Measurements from ENCODE around the gene PCDHB16. TPM values are rescaled to one million over a fixed set of nuclear protein-coding genes. Genes with fewer than 3 reads are reported as not detected.
A peak's percentile ranks its signal among the peaks of the same experiment; 100 is the strongest.
"Not testable (repeated sequence)": the region's sequence is repeated elsewhere in the genome, so short reads cannot be mapped to it uniquely, and the experiment has no call there.

Gene PCDHB16
- total RNA-seq, 1 donor from 2014 or later, result 6.1 TPM

- H3K9me3 Mint-ChIP-seq (ENCODE audit: low read depth), result peaks cover 68% of the 10 kb centered on the region
- not testable (repeated sequence) for H3K4me3 Mint-ChIP-seq (ENCODE audit: unreplicated experiment); H3K4me1 Mint-ChIP-seq (ENCODE audit: low read depth); H3K27me3 Mint-ChIP-seq (ENCODE audit: low read depth); DNase-seq (ENCODE audit: low spot score); H3K27ac Mint-ChIP-seq (ENCODE audit: unreplicated experiment)
- peaks cover 22% of the 10 kb centered on the region for H3K36me3 Mint-ChIP-seq (ENCODE audit: low read depth)
Measured at GRCh38 chr5:141216035-141216434, 33.8 kb downstream of the PCDHB16 start.

DNA sequence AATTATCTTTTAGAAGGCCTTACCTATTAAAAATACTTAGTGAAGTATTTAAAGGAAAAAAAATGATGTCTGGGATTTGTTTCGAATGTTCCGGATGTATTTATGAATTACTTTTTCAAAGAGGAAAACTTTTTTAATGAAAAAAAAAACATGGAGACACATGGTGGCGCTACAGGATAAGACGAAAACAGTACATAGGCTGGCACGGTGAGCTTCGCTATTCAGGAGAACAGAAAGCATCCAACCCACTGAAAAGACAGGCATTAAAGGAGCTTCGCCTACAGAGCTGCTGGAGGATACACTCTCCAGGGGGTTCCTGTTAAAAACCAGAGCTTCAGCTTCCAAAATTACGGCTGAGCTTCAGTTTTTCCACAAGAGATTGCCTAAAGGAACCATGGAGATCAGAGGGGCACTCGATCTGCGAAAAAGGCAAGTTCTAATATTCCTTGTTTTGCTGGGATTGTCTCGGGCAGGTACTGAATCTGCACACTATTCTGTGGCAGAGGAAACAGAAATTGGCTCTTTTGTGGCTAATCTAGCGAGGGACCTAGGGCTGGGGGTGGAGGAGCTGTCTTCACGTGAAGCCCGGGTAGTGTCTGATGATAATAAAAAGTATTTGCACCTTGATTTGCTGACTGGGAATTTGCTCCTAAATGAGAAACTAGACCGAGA lies 41.1 kb downstream of the PCDHB16 start, which contains the start of gene PCDHB14:
Gene PCDHB14, plus strand, starts transcription at position 232 of the 672 bp plus-strand sequence. Its CDS starts 163 bp downstream, at position 395.
- no peak for DNase-seq (ENCODE audit: low spot score)
- TF ChIP-seq, protein P1, sequence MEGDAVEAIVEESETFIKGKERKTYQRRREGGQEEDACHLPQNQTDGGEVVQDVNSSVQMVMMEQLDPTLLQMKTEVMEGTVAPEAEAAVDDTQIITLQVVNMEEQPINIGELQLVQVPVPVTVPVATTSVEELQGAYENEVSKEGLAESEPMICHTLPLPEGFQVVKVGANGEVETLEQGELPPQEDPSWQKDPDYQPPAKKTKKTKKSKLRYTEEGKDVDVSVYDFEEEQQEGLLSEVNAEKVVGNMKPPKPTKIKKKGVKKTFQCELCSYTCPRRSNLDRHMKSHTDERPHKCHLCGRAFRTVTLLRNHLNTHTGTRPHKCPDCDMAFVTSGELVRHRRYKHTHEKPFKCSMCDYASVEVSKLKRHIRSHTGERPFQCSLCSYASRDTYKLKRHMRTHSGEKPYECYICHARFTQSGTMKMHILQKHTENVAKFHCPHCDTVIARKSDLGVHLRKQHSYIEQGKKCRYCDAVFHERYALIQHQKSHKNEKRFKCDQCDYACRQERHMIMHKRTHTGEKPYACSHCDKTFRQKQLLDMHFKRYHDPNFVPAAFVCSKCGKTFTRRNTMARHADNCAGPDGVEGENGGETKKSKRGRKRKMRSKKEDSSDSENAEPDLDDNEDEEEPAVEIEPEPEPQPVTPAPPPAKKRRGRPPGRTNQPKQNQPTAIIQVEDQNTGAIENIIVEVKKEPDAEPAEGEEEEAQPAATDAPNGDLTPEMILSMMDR (IDR thresholded peaks at IDR 0.05), result peak; percentile 72
- H3K4me3 Mint-ChIP-seq (ENCODE audit: unreplicated experiment), result peak within 1 kb of the TSS; percentile 62
- H3K36me3 Mint-ChIP-seq (ENCODE audit: low read depth), result peaks cover 34% of the 10 kb centered on the region
- H3K4me1 Mint-ChIP-seq (ENCODE audit: low read depth), result peaks cover 7% of the 10 kb centered on the region
- peaks cover 71% of the 10 kb centered on the region for H3K9me3 Mint-ChIP-seq (ENCODE audit: low read depth)
- no peak within 1 kb of the TSS for H3K27ac Mint-ChIP-seq (ENCODE audit: unreplicated experiment)
- H3K27me3 Mint-ChIP-seq (ENCODE audit: low read depth), result no peaks in the 10 kb centered on the region

DNA sequence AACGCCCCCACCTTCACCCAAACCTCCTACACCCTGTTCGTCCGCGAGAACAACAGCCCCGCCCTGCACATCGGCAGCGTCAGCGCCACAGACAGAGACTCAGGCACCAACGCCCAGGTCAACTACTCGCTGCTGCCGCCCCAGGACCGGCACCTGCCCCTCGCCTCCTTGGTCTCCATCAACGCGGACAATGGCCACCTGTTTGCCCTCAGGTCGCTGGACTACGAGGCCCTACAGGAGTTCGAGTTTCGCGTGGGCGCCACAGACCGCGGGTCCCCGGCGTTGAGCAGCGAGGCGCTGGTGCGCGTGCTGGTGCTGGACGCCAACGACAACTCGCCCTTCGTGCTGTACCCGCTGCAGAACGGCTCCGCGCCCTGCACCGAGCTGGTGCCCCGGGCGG lies 42.7 kb downstream of the PCDHB16 start:
- not testable (repeated sequence) for H3K4me3 Mint-ChIP-seq (ENCODE audit: unreplicated experiment); H3K4me1 Mint-ChIP-seq (ENCODE audit: low read depth); H3K27ac Mint-ChIP-seq (ENCODE audit: unreplicated experiment); H3K27me3 Mint-ChIP-seq (ENCODE audit: low read depth); DNase-seq (ENCODE audit: low spot score)
- H3K36me3 Mint-ChIP-seq (ENCODE audit: low read depth), result peaks cover 25% of the 10 kb centered on the region
- peaks cover 61% of the 10 kb centered on the region for H3K9me3 Mint-ChIP-seq (ENCODE audit: low read depth)

DNA sequence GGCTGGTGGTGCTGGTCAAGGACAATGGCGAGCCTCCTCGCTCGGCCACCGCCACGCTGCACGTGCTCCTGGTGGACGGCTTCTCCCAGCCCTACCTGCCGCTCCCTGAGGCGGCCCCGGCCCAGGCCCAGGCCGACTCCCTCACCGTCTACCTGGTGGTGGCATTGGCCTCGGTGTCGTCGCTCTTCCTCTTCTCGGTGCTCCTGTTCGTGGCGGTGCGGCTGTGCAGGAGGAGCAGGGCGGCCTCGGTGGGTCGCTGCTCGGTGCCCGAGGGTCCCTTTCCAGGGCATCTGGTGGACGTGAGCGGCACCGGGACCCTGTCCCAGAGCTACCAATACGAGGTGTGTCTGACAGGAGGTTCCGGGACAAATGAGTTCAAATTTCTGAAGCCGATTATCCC lies 43.2 kb downstream of the PCDHB16 start:
- not testable (repeated sequence) for DNase-seq (ENCODE audit: low spot score); H3K4me3 Mint-ChIP-seq (ENCODE audit: unreplicated experiment); H3K27ac Mint-ChIP-seq (ENCODE audit: unreplicated experiment); H3K27me3 Mint-ChIP-seq (ENCODE audit: low read depth); H3K4me1 Mint-ChIP-seq (ENCODE audit: low read depth)
- peaks cover 25% of the 10 kb centered on the region for H3K36me3 Mint-ChIP-seq (ENCODE audit: low read depth)
- H3K9me3 Mint-ChIP-seq (ENCODE audit: low read depth), result peaks cover 59% of the 10 kb centered on the region

DNA sequence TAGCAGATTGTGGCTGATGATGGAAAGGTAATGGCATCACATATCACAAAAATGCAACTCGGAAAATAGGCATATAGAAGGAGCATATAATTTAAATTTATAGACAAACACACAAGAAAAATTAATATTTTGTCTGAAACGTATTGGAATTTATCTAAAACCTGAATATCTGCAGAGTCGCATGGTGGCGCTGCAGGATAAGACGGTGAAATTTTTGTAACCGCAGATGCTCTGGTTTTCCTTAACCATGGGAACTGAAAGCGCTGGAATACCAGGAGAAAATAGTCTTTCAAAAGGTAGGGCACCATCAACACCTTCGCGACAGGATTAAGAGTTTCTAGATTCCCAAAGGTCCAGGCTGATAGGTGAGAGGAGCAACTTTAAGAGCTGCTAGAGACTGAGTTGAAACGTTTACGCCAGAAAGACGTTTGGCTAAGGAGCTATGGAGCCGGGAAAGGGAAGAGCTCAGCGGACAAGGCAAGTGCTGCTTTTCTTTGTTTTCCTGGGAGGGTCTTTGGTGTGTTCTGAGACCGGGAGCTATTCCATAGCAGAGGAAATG lies 52.0 kb downstream of the PCDHB16 start:
- Mint-ChIP-seq H3K4me3 (ENCODE audit: unreplicated experiment) (no peak overlapping the region), H3K27ac (ENCODE audit: unreplicated experiment) (no peak overlapping the region), H3K4me1 (ENCODE audit: low read depth) (no peaks in the 10 kb centered on the region), H3K27me3 (ENCODE audit: low read depth) (no peaks in the 10 kb centered on the region), H3K9me3 (ENCODE audit: low read depth) (peaks cover 66% of the 10 kb centered on the region), H3K36me3 (ENCODE audit: low read depth) (peaks cover 24% of the 10 kb centered on the region)
- TF ChIP-seq, protein P1 (IDR thresholded peaks at IDR 0.05), result no peak
- DNase-seq (ENCODE audit: low spot score), result no peak

Other genes with a start within 250 kb of the PCDHB16 start
- 4.9 to 7.1 TPM (median 6.7 TPM) in 3 replicates for gene PCDHAC2, start 215.9 kb upstream of the PCDHB16 start, total RNA-seq
- 0.05 TPM in 1 of 3 replicates, not detected in the others for gene PCDHB1, start 131.0 kb upstream of the PCDHB16 start, total RNA-seq
- gene PCDHB2, start 87.8 kb upstream of the PCDHB16 start, total RNA-seq, result 60.5 to 90.1 TPM (median 64.5 TPM) in 3 replicates
- 5.6 to 12.1 TPM (median 5.6 TPM) in 3 replicates for gene PCDHB3, start 81.9 kb upstream of the PCDHB16 start, total RNA-seq
- gene PCDHB4, start 60.6 kb upstream of the PCDHB16 start, total RNA-seq, result 2.0 to 5.4 TPM (median 2.0 TPM) in 3 replicates
- gene PCDHB5, start 47.2 kb upstream of the PCDHB16 start, total RNA-seq, result 6.6 to 11.4 TPM (median 10.2 TPM) in 3 replicates
- gene PCDHB6, start 32.3 kb upstream of the PCDHB16 start, total RNA-seq, result 1.2 to 3.1 TPM (median 1.2 TPM) in 3 replicates
- 1.1 to 2.5 TPM (median 1.2 TPM) in 3 replicates for gene PCDHB7, start 9.7 kb upstream of the PCDHB16 start, total RNA-seq
- gene PCDHB8, start 4.6 kb upstream of the PCDHB16 start, total RNA-seq, result 1.1 to 3.1 TPM (median 1.7 TPM) in 3 replicates
- 3.1 to 4.8 TPM (median 3.7 TPM) in 3 replicates for gene PCDHB9, start 4.8 kb downstream of the PCDHB16 start, total RNA-seq
- gene PCDHB10, start 10.0 kb downstream of the PCDHB16 start, total RNA-seq, result 3.8 to 5.3 TPM (median 4.3 TPM) in 3 replicates
- 0.90 to 2.4 TPM (median 1.3 TPM) in 3 replicates for gene PCDHB11, start 17.2 kb downstream of the PCDHB16 start, total RNA-seq
- 1.5 to 2.4 TPM (median 1.7 TPM) in 3 replicates for gene PCDHB12, start 26.3 kb downstream of the PCDHB16 start, total RNA-seq
- gene PCDHB13, start 31.5 kb downstream of the PCDHB16 start, total RNA-seq, result 2.4 to 2.9 TPM (median 2.9 TPM) in 3 replicates
- gene PCDHB14, start 41.0 kb downstream of the PCDHB16 start, total RNA-seq, result 2.7 to 4.9 TPM (median 4.0 TPM) in 3 replicates
- 1.7 to 4.3 TPM (median 1.9 TPM) in 3 replicates for gene PCDHB15, start 63.0 kb downstream of the PCDHB16 start, total RNA-seq
- gene SLC25A2, start 121.7 kb downstream of the PCDHB16 start, total RNA-seq, result 0.15 to 0.48 TPM (median 0.41 TPM) in 3 replicates
- gene TAF7, start 138.4 kb downstream of the PCDHB16 start, total RNA-seq, result 66.4 to 73.3 TPM (median 69.7 TPM) in 3 replicates
- gene PCDHGA1, start 148.1 kb downstream of the PCDHB16 start, total RNA-seq, result 0.10 to 0.23 TPM (median 0.15 TPM) in 3 replicates
- 0.19 to 0.30 TPM (median 0.23 TPM) in 3 replicates for gene PCDHGA2, start 156.4 kb downstream of the PCDHB16 start, total RNA-seq
- 0.12 to 0.51 TPM (median 0.28 TPM) in 3 replicates for gene PCDHGA3, start 161.4 kb downstream of the PCDHB16 start, total RNA-seq
- 2.4 to 2.7 TPM (median 2.7 TPM) in 3 replicates for gene PCDHGB1, start 167.7 kb downstream of the PCDHB16 start, total RNA-seq
- 0.72 to 1.4 TPM (median 0.94 TPM) in 3 replicates for gene PCDHGA4, start 172.6 kb downstream of the PCDHB16 start, total RNA-seq
- 0.95 to 1.8 TPM (median 1.0 TPM) in 3 replicates for gene PCDHGB2, start 177.6 kb downstream of the PCDHB16 start, total RNA-seq
- 0.15 to 0.48 TPM (median 0.27 TPM) in 3 replicates for gene PCDHGA5, start 181.8 kb downstream of the PCDHB16 start, total RNA-seq
- 0.21 to 0.36 TPM (median 0.30 TPM) in 3 replicates for gene PCDHGB3, start 187.9 kb downstream of the PCDHB16 start, total RNA-seq
- 0.38 to 0.65 TPM (median 0.45 TPM) in 3 replicates for gene PCDHGA6, start 191.5 kb downstream of the PCDHB16 start, total RNA-seq
- gene PCDHGA7, start 200.4 kb downstream of the PCDHB16 start, total RNA-seq, result 0.17 to 0.31 TPM (median 0.28 TPM) in 3 replicates
- gene PCDHGB4, start 205.3 kb downstream of the PCDHB16 start, total RNA-seq, result 12.6 to 14.2 TPM (median 14.2 TPM) in 3 replicates
- 0.47 to 0.59 TPM (median 0.51 TPM) in 3 replicates for gene PCDHGA8, start 210.2 kb downstream of the PCDHB16 start, total RNA-seq
- gene PCDHGB5, start 215.6 kb downstream of the PCDHB16 start, total RNA-seq, result 1.0 to 1.6 TPM (median 1.1 TPM) in 3 replicates
- gene PCDHGA9, start 220.4 kb downstream of the PCDHB16 start, total RNA-seq, result 0.97 to 3.6 TPM (median 1.4 TPM) in 3 replicates
- 52.4 to 64.2 TPM (median 56.8 TPM) in 3 replicates for gene PCDHGB6, start 225.6 kb downstream of the PCDHB16 start, total RNA-seq
- gene PCDHGA10, start 230.6 kb downstream of the PCDHB16 start, total RNA-seq, result 14.9 to 17.4 TPM (median 15.8 TPM) in 3 replicates
- gene PCDHGB7, start 235.3 kb downstream of the PCDHB16 start, total RNA-seq, result 3.5 to 5.4 TPM (median 4.3 TPM) in 3 replicates
- 1.3 to 2.4 TPM (median 1.4 TPM) in 3 replicates for gene PCDHGA11, start 238.7 kb downstream of the PCDHB16 start, total RNA-seq
- gene PCDHGA12, start 248.1 kb downstream of the PCDHB16 start, total RNA-seq, result 0.64 to 2.2 TPM (median 0.75 TPM) in 3 replicates